Fibroblast of peridontal ligament (primary cell): ENCODE data around the gene THAP2.
A peak's percentile ranks its signal among the peaks of the same experiment; 100 is the strongest.
"Not testable (repeated sequence)": the region's sequence is repeated elsewhere in the genome, so short reads cannot be mapped to it uniquely, and the experiment has no call there.

ENCODE experiments used
- DNase-seq: peaks from one replicate; pipeline ENCODE4 v3.0.0-alpha.2; 2010; ENCODE audit errors: extremely low read depth

Gene THAP2

GRCh38 chr12:71662849-71663560 is 1.1 kb upstream of the THAP2 start:
- DNase-seq = peak; percentile 69

- DNase-seq = peak; percentile 34
Measured at GRCh38 chr12:71664411-71665089, 449 bp downstream of the THAP2 start.

- no peak for DNase-seq
Measured at GRCh38 chr12:71665090-71665463, 976 bp downstream of the THAP2 start.

- DNase-seq = no peak
Measured at GRCh38 chr12:71666259-71666658, 2.2 kb downstream of the THAP2 start.

- DNase-seq = no peak
Measured at GRCh38 chr12:71671311-71671710, 7.2 kb downstream of the THAP2 start.

- no peak for DNase-seq
Measured at GRCh38 chr12:71671816-71672215, 7.7 kb downstream of the THAP2 start.

- DNase-seq = no peak
Measured at GRCh38 chr12:71682466-71682865, 18.4 kb downstream of the THAP2 start.

GRCh38 chr12:71683633-71684032 is 19.5 kb downstream of the THAP2 start:
- no peak for DNase-seq

- DNase-seq = peak; percentile 78
Measured at GRCh38 chr12:71684081-71684480, 20.0 kb downstream of the THAP2 start.

- no peak for DNase-seq
Measured at GRCh38 chr12:71685312-71685906, 21.3 kb downstream of the THAP2 start.

- peak; percentile 85 for DNase-seq
Measured at GRCh38 chr12:71685914-71686657, 22.0 kb downstream of the THAP2 start, which contains the start of gene TMEM19. Gene TMEM19 (plus strand): TSS chr12:71686082. CDS start chr12:71686681, 599 bp downstream.

- peak; percentile 64 for DNase-seq
Measured at GRCh38 chr12:71686658-71687025, 22.5 kb downstream of the THAP2 start.

GRCh38 chr12:71687172-71687571 is 23.1 kb downstream of the THAP2 start:
- DNase-seq = not testable (repeated sequence)

GRCh38 chr12:71688961-71689570 is 25.0 kb downstream of the THAP2 start:
- no peak for DNase-seq

GRCh38 chr12:71691504-71692129 is 27.5 kb downstream of the THAP2 start:
- no peak for DNase-seq

GRCh38 chr12:71693126-71693525 is 29.0 kb downstream of the THAP2 start:
- no peak for DNase-seq

GRCh38 chr12:71693651-71694050 is 29.6 kb downstream of the THAP2 start:
- DNase-seq = not testable (repeated sequence)

- DNase-seq = no peak
Measured at GRCh38 chr12:71694099-71694820, 30.2 kb downstream of the THAP2 start.

GRCh38 chr12:71695782-71696181 is 31.7 kb downstream of the THAP2 start:
- no peak for DNase-seq

- not testable (repeated sequence) for DNase-seq
Measured at GRCh38 chr12:71702181-71702580, 38.1 kb downstream of the THAP2 start.

GRCh38 chr12:71702590-71702989 is 38.5 kb downstream of the THAP2 start:
- DNase-seq = no peak
